Activated CD4-positive, alpha-beta T cell treated with anti-CD3 and anti-CD28 coated beads, Interleukin-2, amount 50 U/mL, for 48 hours (primary cell): Measurements from ENCODE around the gene MDK.

Experiments
- DNase-seq, 2 experiments: peaks; one replicate each; pipeline ENCODE4 v3.0.0-alpha.2; 2020

Gene MDK, protein sequence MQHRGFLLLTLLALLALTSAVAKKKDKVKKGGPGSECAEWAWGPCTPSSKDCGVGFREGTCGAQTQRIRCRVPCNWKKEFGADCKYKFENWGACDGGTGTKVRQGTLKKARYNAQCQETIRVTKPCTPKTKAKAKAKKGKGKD

DNA sequence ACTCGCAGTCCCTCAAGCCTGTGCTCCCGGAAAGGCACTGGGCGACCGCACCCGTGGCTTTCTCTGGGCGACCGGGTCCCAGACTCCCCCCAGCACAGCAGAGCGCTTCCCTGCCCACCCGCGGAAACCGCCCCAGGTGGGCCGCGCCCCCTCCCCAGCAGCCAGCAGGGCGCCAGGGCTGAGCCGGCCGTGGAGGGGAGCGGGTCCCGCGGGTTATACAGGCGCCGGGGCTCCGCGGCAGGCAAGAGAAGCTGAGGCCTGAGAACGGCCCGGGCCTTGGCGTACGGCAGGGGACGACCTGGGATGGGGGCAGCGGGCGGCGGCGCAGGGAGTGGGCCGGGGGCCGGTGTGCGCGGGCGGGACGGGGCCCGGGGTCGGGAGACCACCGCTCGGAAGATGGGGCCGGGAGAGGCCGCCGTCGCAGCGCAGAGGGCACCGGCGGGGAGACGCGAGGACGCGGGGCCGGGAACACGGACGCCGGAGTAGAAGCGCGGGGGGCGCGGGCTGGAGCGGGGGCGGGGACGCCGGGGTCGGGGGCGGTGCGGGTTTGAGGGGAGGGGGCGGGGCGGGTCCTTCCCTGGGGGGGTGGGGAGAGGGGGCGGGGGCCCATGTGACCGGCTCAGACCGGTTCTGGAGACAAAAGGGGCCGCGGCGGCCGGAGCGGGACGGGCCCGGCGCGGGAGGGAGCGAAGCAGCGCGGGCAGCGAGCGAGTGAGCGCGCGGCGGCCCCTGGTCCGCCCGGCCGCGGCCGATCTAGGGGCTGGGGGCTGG lies at the start of gene MDK:
Gene MDK (plus strand): TSS at position 622 of the 771 bp plus-strand sequence. CDS start 389 bp downstream, outside the sequence.
- DNase-seq = peak in 1 of 2 experiments; percentile 31

DNA sequence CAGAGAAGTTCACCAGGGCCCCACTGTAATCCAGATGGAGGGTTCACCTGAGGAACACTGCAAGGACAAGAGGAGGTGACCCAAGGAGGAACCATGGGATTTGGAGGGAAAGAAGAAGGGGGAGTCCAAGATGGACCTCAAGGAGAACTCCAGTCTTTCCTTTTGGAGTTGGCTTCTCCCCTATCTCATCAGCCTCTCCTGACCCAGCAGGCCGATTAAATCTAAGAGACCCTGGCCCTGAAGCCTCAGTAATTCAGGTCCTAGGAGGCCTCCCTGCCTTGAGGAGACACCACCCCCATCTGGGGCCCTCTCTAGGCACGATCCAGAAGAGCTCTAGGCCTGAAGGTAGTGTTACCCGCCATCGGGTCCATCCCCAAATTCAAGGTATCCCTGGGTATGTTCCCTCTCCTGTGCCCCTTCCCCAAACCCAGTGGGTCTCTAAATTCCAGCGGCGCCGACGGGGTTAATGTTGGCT lies 49.3 kb upstream of the MDK start:
- no peak for DNase-seq

DNA sequence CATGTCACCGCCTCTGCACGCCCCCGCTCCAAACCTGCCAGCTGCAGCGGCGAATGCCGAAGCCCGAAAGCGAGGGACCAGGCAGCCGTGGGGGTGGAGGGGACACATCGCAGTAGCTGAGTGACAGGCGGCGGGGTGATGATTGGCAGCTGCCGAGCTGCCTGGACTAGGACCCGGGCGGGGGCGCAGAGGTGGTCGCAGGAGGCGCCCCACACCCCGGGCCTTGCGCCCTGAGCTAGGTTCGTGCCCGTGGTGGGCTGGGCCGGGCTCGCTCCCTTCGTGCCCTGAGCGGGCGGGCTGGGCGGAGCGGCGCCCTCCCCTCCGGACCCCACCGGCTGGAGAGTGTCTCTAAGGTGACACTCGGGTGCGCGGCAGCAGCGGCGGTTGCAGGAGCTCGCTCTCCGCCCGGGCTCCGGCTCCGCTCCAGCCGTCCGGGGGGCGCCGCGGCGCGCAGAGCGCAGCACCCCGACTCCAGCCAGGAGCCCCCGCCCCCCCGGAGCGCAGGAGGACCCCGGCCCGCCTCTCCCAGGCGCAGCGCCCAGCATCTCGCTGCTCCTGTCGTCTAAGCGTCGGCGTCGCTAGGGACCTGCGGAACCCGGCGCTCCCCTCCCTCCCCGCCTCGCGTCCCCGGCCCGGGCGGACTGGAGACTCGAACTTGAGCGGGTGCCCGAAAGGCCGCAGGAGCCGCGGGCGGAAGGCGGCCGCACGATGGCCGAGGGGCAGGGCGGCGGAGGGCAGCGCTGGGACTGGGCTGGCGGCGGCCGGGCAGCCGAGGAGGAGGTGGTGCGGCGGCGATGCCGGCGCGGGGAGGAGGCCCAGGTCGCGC lies 48.7 kb upstream of the MDK start:
- DNase-seq = peak; percentile 41 to 46

DNA sequence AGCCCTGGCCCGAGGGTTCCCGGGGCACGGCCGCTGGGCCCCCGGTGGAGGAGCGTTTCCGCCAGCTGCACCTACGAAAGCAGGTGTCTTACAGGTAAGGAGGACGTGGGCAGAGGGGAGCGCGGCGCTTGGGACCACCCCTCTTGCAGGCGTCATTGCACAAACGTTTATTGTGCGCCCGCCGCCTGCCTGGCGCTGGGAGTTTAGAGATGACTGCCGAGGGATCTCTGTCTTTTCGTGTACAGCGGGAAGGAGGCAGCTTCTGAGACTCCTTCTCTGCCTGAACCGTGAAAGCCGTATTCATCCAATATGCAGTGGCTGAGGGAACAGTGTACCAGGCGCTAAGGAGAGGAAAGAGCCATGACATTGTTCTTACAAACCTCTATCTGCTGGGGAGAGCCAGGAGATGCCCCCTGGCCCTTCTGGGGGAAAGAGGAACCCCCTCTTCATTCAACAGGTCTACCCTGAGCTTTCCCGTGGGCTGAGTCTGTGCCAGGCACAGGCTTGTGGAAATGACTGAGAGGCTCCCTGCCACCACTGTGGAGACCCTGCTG lies 48.0 kb upstream of the MDK start:
- DNase-seq = peak in 1 of 2 experiments; percentile 31

DNA sequence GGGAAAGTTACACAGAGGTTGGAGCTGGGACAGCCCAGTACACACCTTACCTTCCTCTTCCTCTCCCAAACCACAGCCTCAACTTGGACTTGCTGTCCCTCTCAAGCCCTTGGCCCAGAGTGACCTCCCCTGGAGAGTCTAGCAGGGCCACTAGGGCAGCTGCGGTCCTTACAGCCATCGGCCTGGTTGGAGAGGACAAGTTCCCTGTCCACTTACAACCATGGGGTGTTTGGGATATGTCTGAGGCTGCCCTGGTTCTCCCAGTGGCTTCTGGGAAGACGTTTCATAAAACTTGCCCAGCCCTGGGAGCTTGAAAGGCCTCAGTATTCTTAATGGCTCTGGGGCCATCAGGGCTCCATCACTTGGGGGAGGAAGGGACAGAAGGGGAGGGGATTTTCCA lies 47.3 kb upstream of the MDK start:
- no peak for DNase-seq

DNA sequence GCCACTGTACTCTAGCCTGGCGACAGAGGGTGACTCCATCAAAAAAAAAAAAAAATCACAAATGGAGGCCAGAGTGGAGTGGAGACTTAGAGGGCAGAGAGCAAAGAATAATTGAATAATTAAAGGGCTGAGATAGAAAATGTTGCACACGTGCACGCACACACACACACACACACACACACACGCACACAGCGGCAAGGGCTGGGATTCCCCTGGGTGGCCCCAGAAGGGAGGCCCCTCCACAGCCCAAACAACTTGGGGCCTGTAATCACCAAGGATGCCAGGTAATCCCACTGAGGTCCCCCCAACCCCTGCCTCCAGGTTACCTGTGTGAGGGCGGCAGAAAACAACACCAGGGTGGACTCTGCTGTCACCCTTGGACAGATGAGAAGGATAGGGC lies 46.2 kb upstream of the MDK start:
- no peak for DNase-seq

GRCh38 chr11:46335890-46336562 lies 45.4 kb upstream of the MDK start:
- no peak for DNase-seq

GRCh38 chr11:46336563-46337180 lies 44.8 kb upstream of the MDK start:
- DNase-seq = no peak

DNA sequence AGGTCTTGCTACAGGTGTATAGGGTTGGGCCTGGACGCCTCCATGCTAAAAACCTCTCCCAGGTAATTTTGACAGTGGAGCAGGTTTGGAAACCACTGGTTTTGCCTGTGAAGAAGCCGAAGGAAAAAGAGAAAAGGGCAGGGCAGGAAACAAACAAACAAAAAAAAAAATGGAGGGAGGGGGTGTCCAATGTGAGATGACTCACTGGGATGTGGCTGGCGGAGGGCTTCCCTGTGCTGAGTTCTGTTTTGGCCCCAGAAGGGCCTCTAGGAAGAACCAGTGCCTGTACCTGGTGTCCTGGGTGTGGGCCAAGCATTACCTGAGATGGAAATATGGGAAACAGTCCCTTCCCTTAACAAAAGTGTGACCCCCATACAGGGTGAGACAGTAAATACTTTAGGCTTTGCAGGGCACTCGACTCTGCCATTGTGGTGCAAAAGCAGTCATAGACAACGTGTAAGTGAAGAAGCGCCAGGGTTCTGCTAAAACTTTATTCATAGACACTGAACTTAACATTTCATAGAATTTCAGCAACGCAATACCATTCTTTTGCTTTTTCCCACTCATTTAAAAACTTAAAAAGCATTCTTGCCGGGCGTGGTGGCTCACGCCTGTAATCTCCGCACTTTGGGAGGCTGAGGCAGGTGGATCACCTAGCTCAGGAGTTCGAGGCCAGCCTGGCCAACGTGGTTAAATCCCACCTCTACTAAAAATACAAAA lies 43.7 kb upstream of the MDK start:
- DNase-seq = no peak

DNA sequence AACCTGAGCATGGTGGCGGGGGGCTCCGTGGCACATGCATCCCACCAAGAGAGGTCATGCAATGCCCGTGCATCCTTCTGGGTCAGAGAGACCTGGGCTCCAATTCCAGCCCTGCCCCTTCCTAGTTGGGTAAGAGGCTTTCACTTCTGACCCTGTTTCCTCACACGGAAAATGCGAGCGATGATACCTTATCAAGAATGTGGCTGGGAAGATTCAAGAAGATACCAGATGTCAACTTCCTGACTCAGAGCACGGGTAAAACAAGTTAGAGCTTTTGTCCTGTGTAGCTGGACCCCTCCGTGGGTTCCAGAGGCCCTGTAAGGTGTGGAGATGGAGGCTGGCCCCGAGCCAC lies 42.9 kb upstream of the MDK start:
- DNase-seq = no peak

DNA sequence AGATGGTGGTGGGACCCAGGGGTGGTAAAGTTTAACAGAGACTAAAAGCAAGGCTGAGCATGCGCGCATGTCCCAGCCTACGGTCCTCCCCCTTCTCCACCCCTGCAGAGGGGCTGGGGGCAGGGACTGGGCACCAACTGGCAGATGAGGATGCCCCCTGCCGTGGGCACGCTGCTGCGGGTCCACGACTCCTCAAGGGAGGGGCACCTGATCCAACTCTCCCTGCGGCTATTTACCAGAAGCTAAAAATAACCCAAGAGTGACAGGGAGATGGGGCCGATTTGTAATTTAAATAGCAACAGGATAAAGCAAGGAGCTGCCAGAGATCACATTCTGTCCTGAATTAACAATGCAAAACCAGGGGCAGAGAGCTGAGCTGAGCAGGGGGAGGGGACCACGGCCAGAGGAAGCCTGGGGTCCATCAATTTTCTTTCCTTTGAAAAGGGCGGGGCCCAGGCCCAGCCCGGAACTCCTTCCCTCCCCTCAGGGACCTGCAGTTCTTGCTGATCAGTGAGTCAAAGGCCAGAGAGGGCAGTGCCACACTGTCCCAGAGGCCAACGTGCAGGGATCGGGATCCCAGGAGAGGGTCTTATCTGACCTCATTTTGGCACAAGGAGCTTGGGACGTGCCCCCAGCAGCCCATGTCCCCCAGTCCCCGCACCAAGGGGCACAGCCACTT lies 42.3 kb upstream of the MDK start:
- DNase-seq = no peak

DNA sequence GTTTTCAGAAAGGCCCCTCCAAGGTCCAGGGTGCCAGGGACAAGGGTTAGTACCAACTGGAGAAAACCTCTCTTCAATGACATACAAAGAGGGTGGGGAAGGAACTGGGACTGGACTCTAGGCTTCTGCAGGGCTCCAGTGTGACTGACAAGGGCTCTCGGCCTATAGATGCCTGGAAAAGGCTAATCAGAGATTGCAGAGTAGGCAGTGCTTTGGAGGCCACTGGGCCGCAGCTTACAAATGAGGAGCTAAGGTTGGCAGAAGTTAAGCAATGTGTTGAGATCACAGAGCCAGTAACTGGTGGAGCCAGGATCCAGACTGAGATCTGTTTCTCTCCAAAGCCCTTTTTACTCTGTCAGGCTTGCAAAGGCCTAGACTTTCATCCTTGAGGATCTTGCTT lies 41.7 kb upstream of the MDK start:
- no peak for DNase-seq

DNA sequence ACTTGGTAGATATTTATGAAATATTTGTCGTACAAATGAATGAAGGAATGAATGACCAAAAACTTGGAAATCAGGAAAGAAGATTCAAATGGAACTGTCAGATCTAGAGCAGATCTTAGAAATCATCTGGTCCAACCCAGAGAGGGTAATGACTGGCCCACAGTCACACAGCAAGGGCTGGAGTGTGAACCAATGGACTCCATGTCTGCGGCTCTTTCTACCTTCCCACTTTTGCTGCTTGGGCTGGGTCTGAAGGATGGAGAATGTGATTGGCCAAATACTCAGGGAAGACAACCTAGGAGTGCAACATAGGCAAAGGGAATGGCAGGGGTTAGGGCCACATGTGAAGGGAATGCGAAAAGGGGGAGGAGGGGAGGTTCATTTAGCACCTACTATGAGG lies 40.0 kb upstream of the MDK start:
- no peak for DNase-seq

GRCh38 chr11:46342239-46342638 lies 39.2 kb upstream of the MDK start:
- DNase-seq = no peak

- DNase-seq = no peak
Observed at GRCh38 chr11:46343520-46343919, 37.9 kb upstream of the MDK start.

DNA sequence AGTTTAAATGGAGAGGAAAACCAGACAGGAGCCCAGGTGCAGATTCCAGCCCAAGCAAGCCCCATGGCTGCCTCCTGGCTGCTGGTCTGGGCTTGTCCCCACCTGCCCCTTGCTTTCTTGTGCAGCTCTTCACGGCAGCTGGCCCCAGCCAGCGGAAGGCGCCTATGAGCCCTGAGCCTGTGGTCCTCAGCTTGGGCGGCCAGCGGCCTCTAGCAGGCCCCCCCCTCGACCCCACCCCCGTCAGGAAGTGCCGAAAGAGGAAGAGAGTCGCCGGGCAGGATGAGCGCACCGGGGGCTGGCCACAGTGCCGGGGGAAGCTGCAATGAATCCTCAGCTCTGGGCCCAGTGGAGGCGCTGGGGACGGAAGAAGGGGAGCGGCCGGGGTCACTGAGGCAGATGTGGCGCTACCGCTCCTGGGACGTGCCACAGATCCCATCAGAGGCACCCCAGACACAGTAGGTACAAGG lies 36.3 kb upstream of the MDK start:
- peak in 1 of 2 experiments; percentile 42 for DNase-seq

DNA sequence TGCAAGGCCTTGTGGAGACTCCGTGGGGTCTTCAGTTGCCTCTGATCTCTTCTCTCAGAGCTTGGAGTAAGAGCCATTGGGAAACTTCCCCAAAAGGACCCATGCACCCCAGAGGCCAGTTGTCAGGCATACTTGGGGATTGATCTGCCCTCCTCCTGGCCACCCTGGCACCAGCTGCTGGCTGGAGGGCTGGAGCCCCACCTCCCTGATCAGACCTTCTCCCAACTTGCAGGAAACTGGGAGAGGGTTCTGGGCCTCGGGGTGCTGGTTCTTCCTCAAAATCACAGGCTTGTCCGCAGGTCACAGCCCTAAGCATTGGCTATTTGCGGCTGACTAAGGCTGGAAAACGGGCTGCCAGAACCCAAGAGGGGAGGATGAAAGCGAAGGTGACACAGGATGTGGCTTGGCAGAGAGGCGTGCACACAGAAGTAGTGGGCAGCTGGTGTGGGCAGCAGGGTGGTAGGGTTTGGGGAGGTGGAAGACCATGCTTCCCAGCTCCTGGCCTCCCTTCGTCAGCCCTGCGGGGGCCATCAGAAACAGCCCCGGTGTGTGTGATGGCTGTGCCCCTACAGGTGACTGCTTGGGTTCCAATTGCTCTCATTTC lies 35.5 kb upstream of the MDK start:
- peak; percentile 48 to 56 for DNase-seq

GRCh38 chr11:46346886-46347636 lies 34.4 kb upstream of the MDK start, which contains the start of gene DGKZ:
DGKZ (plus strand) TSS chr11:46347463; CDS start chr11:46347660, 197 bp downstream.
- peak; percentile 81 to 85 for DNase-seq

- peak; percentile 30 to 35 for DNase-seq
Observed at GRCh38 chr11:46347637-46348311, 33.7 kb upstream of the MDK start.
